SH-SY5Y (cell line): Measurements from ENCODE around the gene TANGO2.

Source experiments
- GATA2 ChIP-seq: IDR thresholded peaks from 2 replicates; pipeline ENCODE4 v1.6.1; 2011; ENCODE audit warnings: mild to moderate bottlenecking, low read depth, low read length
- GATA3 ChIP-seq: IDR thresholded peaks from 2 replicates; pipeline ENCODE4 v1.6.1; 2011; ENCODE audit warnings: low read depth, mild to moderate bottlenecking, low read length, moderate library complexity

GRCh38 chr22:20031732-20032406, 11.0 kb downstream of the TANGO2 start:
- TF ChIP-seq GATA3 (no peak), GATA2 (no peak)
